HepG2 (cell line): Measurements from ENCODE around the gene MADCAM1. TPM values are rescaled to one million over a fixed set of nuclear protein-coding genes. Genes with fewer than 3 reads are reported as not detected.

Experiments
- ATAC-seq: fragments of 200-7000 bp; cut with Tn5 transposase; 3 replicates; pipeline ENCODE4 v1.9.1; 2020; ENCODE audit warnings: mild to moderate bottlenecking, moderate library complexity
- BruUV-seq: library from RNA; stranded (reverse); fragments of 400-500 nt; replicated peaks from 2 replicates; lab custom pipeline; 2021; lab: Mats Ljungman, UMichigan
- CTCF ChIA-PET: fragments of 300-600 bp; formaldehyde crosslinking; extraction: SDS; loops from one replicate; lab custom pipeline; 2021; ENCODE audit warnings: low total read pairs, inconsistent platforms, low intra/inter-chr PET ratio; lab: Yijun Ruan, JAX
- POLR2A ChIA-PET: fragments of 350-600 bp; sonication (Branson Sonifier 250); formaldehyde crosslinking; loops from one replicate; lab custom pipeline; 2020; ENCODE audit warnings: antibody characterized with exemption, inconsistent platforms; lab: Yijun Ruan, JAX
- DNase-seq: peaks from one replicate; pipeline ENCODE4 v3.0.0-alpha.2; 2015; ENCODE audit warnings: low spot score
- FAIRE-seq: peaks from 3 replicates; lab custom pipeline; 2011; peaks lifted over from hg19 to GRCh38; lab: Jason Lieb, UNC
- H2AFZ ChIP-seq: one replicate; pipeline ENCODE4 v1.6.1; 2011; ENCODE audit warnings: low read length, inconsistent platforms
- H3K27ac ChIP-seq: fragments of 300-600 bp; 3 replicates; pipeline ENCODE4 v1.8.0; 2011; ENCODE audit warnings: mixed run types, mild to moderate bottlenecking, mixed read lengths, low read length, inconsistent platforms; ENCODE audit not compliant: insufficient read depth; ENCODE audit errors: extremely low read length
- H3K27me3 ChIP-seq, 2 experiments: fragments of 200-600 bp in 1 of 2; 2 replicates in 1 of 2; 3 replicates in 1 of 2; pipeline versions ENCODE4 v1.6.0 to v1.8.0; 2011; ENCODE audit warnings: low read length in 2 of 2, mild to moderate bottlenecking in 2 of 2, moderate library complexity in 2 of 2, inconsistent platforms in 1 of 2; ENCODE audit not compliant: insufficient read depth in 2 of 2, control insufficient read depth in 1 of 2
- H3K36me3 ChIP-seq, 2 experiments: fragments of 200-600 bp in 1 of 2; replicated peaks in 1 of 2; 2 replicates in 1 of 2; 3 replicates in 1 of 2; pipeline versions ENCODE4 v1.5.1 to v1.8.0; 2011; ENCODE audit warnings: low read length in 2 of 2, inconsistent platforms in 1 of 2; ENCODE audit not compliant: insufficient read depth in 2 of 2, control insufficient read depth in 1 of 2
- H3K4me1 ChIP-seq: 2 replicates; pipeline ENCODE4 v1.5.1; 2012; ENCODE audit warnings: low read length, inconsistent platforms; ENCODE audit not compliant: insufficient read depth
- H3K4me2 ChIP-seq: 2 replicates; pipeline ENCODE4 v1.6.0; 2011; ENCODE audit warnings: low read depth, low read length, inconsistent platforms
- H3K4me3 ChIP-seq, 3 experiments: fragments of 200-600 bp in 1 of 3; sonication (generic), shearing (Covaris generic) in 1 of 3; replicated peaks in 1 of 3; 2 replicates each; pipeline ENCODE4 v1.5.1; 2011 to 2016; ENCODE audit warnings: low read length in 3 of 3, inconsistent platforms in 2 of 3, low read depth in 2 of 3, mild to moderate bottlenecking in 2 of 3, control low read depth in 1 of 3, mixed read lengths in 1 of 3; ENCODE audit not compliant: insufficient read depth in 1 of 3
- H3K79me2 ChIP-seq: one replicate; pipeline ENCODE4 v1.6.1; 2011; ENCODE audit warnings: low read length, inconsistent platforms; ENCODE audit not compliant: insufficient read depth
- H3K9ac ChIP-seq: 2 replicates; pipeline ENCODE4 v1.6.0; 2011; ENCODE audit warnings: mild to moderate bottlenecking, low read depth, low read length, inconsistent platforms; ENCODE audit not compliant: insufficient read depth
- H3K9me3 ChIP-seq: 2 replicates; pipeline ENCODE4 v1.5.1; 2012; ENCODE audit warnings: mild to moderate bottlenecking, low read length
- H4K20me1 ChIP-seq: 2 replicates; pipeline ENCODE4 v1.6.0; 2011; ENCODE audit warnings: inconsistent platforms, mild to moderate bottlenecking, low read length, moderate library complexity; ENCODE audit not compliant: insufficient read depth
- ARID2 ChIP-seq: sonication (generic); formaldehyde crosslinking; IDR thresholded peaks from 2 replicates; pipeline ENCODE4 v1.8.1; 2022; ENCODE audit warnings: mild to moderate bottlenecking, missing genetic modification reagents, borderline replicate concordance
- ARNT2 ChIP-seq: sonication (generic); formaldehyde crosslinking; IDR thresholded peaks from 2 replicates; pipeline ENCODE4 v1.8.0; 2022; ENCODE audit warnings: mild to moderate bottlenecking, low read depth, missing genetic modification reagents, moderate library complexity
- FOSL1 ChIP-seq: sonication (generic); formaldehyde crosslinking; IDR thresholded peaks from 2 replicates; pipeline ENCODE4 v1.9.0; 2021; ENCODE audit warnings: missing genetic modification reagents, borderline replicate concordance
- HOXD1 ChIP-seq: sonication (generic); formaldehyde crosslinking; IDR thresholded peaks from 2 replicates; pipeline ENCODE4 v1.5.0; 2020; ENCODE audit warnings: missing genetic modification reagents
- KMT2B ChIP-seq: IDR thresholded peaks from 2 replicates; pipeline ENCODE4 v1.6.1; 2016; ENCODE audit warnings: missing genetic modification reagents, missing compliant biosample characterization
- MED8 ChIP-seq: sonication (generic); formaldehyde crosslinking; IDR thresholded peaks from 2 replicates; pipeline ENCODE4 v1.8.1; 2023; ENCODE audit warnings: mild to moderate bottlenecking, missing genetic modification reagents; ENCODE audit not compliant: insufficient replicate concordance
- NFE2L1 ChIP-seq: sonication (generic); formaldehyde crosslinking; IDR thresholded peaks from 2 replicates; pipeline ENCODE4 v1.4.0; 2020; ENCODE audit warnings: missing genetic modification reagents, mild to moderate bottlenecking, borderline replicate concordance
- NRL ChIP-seq: sonication (generic); formaldehyde crosslinking; IDR thresholded peaks from 2 replicates; pipeline ENCODE4 v1.5.0; 2020; ENCODE audit warnings: missing genetic modification reagents, mild to moderate bottlenecking, moderate library complexity, borderline replicate concordance
- REPIN1 ChIP-seq: sonication (generic); formaldehyde crosslinking; IDR thresholded peaks from 2 replicates; pipeline ENCODE4 v1.8.0; 2022; ENCODE audit warnings: missing genetic modification reagents, low read depth, mild to moderate bottlenecking, borderline replicate concordance
- SRSF9 ChIP-seq: fragments of 200-400 bp; formaldehyde crosslinking; IDR thresholded peaks from 2 replicates; pipeline ENCODE4 v1.6.1; 2018; ENCODE audit warnings: borderline replicate concordance, mild to moderate bottlenecking, low read depth, low read length; ENCODE audit not compliant: insufficient read depth, poor library complexity, severe bottlenecking
- STAG1 ChIP-seq: sonication (generic); formaldehyde crosslinking; IDR thresholded peaks from 2 replicates; pipeline ENCODE4 v1.4.0; 2020; ENCODE audit warnings: missing genetic modification reagents
- THAP11 ChIP-seq: IDR thresholded peaks from 2 replicates; pipeline ENCODE4 v1.6.1; 2016; ENCODE audit warnings: missing biosample characterization, missing genetic modification reagents
- ZNF329 ChIP-seq: sonication (generic); formaldehyde crosslinking; IDR thresholded peaks from 2 replicates; pipeline ENCODE4 v1.9.0; 2021; ENCODE audit warnings: low read depth, mild to moderate bottlenecking, missing genetic modification reagents
- WGBS: methylation state at CpG from one replicate; pipeline ENCODE4 v1.1.6; 2017; ENCODE audit warnings: low lambda C conversion rate; 5-methylcytosine and 5-hydroxymethylcytosine counted together
- in situ Hi-C: cut with HindIII; loops from 2 replicates; pipeline ENCODE4 v1.10.0; 2017; ENCODE audit warnings: low pct_unique_long_range_greater_than_20kb; ENCODE audit not compliant: extremely low pct_ligation_motif_present
- intact Hi-C: fragments of 100-400 bp; cut with micrococcal nuclease; formaldehyde crosslinking; loops from one replicate; pipeline ENCODE4 v1.10.0; 2022; ENCODE audit not compliant: unreplicated experiment
- polyA plus RNA-seq, 8 experiments: library from polyadenylated mRNA; depleted of rRNA in 3 of 8; stranded (reverse) in 7 of 8; unstranded in 1 of 8; fragments of >200 nt; fragmentation: Illumina TruSeq in 4 of 8; extraction: Trizol in 4 of 8; gene quantifications; 2 replicates each; pipeline versions ENCODE4 v1.2.1 to v1.2.3, GENCODE V29; 2011 to 2016; ENCODE audit warnings: low read depth in 4 of 8, missing spikeins in 1 of 8, mixed read lengths in 1 of 8; ENCODE audit not compliant: insufficient read depth in 1 of 8
- total RNA-seq, 5 experiments: library from RNA; depleted of rRNA; stranded (reverse); fragments of >200 nt; fragmentation: Illumina TruSeq; extraction: Trizol; gene quantifications; 2 replicates each; pipeline ENCODE4 v1.2.3, GENCODE V29; 2016; ENCODE audit warnings: low read depth in 1 of 5
- TF ChIP-seq, protein P1 (sequence below): sonication (generic); formaldehyde crosslinking; IDR thresholded peaks from 2 replicates; pipeline ENCODE4 v1.9.0; 2022; ENCODE audit warnings: low read depth, missing genetic modification reagents
- TF ChIP-seq, protein P2 (sequence below): sonication (generic); formaldehyde crosslinking; IDR thresholded peaks from 2 replicates; pipeline ENCODE4 v1.5.0; 2020; ENCODE audit warnings: mild to moderate bottlenecking, low read depth, missing genetic modification reagents, borderline replicate concordance
- TF ChIP-seq, protein P3 (sequence below): IDR thresholded peaks from 2 replicates; pipeline ENCODE4 v1.6.1; 2016; ENCODE audit warnings: missing compliant biosample characterization, missing genetic modification reagents, borderline replicate concordance
- TF ChIP-seq, protein P4 (sequence below): sonication (generic); formaldehyde crosslinking; IDR thresholded peaks from 2 replicates; pipeline ENCODE4 v1.4.0; 2020; ENCODE audit warnings: mild to moderate bottlenecking, missing genetic modification reagents

The MADCAM1 gene
- total and polyA plus RNA-seq, 2 of the 13 experiments (the other 11 are each of a cell fraction or from before 2014, with no cell fraction given): 0.29 to 0.33 TPM

DNA sequence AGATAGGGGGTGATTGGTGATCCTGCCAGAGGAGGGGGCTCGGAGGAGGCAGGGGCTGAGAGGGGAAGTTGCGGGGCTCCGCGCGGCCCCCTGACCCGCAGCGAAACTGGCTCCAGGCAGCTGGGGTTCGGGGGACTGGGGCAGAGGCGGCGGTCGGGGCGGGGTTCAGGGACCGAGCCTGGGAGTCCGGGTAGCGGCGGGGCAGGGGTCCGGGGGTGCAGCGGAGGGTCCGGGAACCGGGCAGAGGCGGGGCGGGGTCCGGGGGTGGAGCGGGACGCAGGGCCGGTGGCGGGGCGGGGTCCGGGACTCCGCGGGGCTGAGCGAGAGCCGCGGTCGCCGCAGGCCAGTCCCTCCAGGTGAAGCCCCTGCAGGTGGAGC is 1.2 kb downstream of the MADCAM1 start (continued):
- TF ChIP-seq REPIN1 (CRISPR knock-in tag): no peak
- TF ChIP-seq SRSF9: no peak
- TF ChIP-seq ARNT2: no peak

DNA sequence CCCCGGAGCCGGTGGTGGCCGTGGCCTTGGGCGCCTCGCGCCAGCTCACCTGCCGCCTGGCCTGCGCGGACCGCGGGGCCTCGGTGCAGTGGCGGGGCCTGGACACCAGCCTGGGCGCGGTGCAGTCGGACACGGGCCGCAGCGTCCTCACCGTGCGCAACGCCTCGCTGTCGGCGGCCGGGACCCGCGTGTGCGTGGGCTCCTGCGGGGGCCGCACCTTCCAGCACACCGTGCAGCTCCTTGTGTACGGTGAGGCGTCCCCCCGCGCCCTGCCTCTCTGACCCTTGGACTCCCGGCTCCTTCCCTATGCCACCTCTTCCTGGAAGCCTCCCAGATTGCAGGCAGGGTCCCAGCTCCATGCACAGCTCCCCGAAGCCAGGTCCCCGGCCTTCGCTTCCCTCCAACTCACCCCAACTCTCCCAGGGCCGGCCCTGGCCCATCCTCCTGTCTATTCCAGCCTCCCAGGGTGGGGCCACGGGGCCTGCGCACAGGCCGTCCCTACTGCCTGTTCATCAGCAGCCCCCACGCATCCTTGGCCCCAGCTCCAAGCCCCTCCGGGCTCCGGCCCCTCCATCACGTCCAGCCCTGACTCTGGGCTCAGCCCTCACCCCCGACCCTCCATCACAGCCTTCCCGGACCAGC is 1.7 kb downstream of the MADCAM1 start:
- peak overlapping the region; percentile 90 for H3K4me2 ChIP-seq
- peaks cover 0 to 4% of the 10 kb centered on the region in 2 experiments; a peak in 2 of 5 replicates for H3K27me3 ChIP-seq
- CTCF ChIA-PET: no interaction called here
- TF ChIP-seq NRL (CRISPR knock-in tag): peak; percentile 39; the same call in 1 of the 2 replicates
- no peak for TF ChIP-seq KMT2B (CRISPR knock-in tag)
- no peak for TF ChIP-seq STAG1 (CRISPR knock-in tag)
- TF ChIP-seq, protein P1, sequence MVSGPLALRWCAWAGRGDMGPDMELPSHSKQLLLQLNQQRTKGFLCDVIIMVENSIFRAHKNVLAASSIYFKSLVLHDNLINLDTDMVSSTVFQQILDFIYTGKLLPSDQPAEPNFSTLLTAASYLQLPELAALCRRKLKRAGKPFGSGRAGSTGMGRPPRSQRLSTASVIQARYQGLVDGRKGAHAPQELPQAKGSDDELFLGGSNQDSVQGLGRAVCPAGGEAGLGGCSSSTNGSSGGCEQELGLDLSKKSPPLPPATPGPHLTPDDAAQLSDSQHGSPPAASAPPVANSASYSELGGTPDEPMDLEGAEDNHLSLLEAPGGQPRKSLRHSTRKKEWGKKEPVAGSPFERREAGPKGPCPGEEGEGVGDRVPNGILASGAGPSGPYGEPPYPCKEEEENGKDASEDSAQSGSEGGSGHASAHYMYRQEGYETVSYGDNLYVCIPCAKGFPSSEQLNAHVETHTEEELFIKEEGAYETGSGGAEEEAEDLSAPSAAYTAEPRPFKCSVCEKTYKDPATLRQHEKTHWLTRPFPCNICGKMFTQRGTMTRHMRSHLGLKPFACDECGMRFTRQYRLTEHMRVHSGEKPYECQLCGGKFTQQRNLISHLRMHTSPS (CRISPR knock-in tag): no peak
- TF ChIP-seq FOSL1 (CRISPR knock-in tag): no peak
- no peak for TF ChIP-seq NFE2L1 (CRISPR knock-in tag)
- TF ChIP-seq, protein P2, sequence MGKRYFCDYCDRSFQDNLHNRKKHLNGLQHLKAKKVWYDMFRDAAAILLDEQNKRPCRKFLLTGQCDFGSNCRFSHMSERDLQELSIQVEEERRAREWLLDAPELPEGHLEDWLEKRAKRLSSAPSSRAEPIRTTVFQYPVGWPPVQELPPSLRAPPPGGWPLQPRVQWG (CRISPR knock-in tag): no peak
- no peak for TF ChIP-seq ARID2
- TF ChIP-seq THAP11 (CRISPR knock-in tag): no peak
- TF ChIP-seq HOXD1 (CRISPR knock-in tag): no peak
- TF ChIP-seq, protein P3, sequence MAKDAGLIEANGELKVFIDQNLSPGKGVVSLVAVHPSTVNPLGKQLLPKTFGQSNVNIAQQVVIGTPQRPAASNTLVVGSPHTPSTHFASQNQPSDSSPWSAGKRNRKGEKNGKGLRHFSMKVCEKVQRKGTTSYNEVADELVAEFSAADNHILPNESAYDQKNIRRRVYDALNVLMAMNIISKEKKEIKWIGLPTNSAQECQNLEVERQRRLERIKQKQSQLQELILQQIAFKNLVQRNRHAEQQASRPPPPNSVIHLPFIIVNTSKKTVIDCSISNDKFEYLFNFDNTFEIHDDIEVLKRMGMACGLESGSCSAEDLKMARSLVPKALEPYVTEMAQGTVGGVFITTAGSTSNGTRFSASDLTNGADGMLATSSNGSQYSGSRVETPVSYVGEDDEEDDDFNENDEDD (CRISPR knock-in tag): peak; percentile 13; the same call in 1 of the 2 replicates
- TF ChIP-seq MED8 (CRISPR knock-in tag): no peak
- TF ChIP-seq, protein P4, sequence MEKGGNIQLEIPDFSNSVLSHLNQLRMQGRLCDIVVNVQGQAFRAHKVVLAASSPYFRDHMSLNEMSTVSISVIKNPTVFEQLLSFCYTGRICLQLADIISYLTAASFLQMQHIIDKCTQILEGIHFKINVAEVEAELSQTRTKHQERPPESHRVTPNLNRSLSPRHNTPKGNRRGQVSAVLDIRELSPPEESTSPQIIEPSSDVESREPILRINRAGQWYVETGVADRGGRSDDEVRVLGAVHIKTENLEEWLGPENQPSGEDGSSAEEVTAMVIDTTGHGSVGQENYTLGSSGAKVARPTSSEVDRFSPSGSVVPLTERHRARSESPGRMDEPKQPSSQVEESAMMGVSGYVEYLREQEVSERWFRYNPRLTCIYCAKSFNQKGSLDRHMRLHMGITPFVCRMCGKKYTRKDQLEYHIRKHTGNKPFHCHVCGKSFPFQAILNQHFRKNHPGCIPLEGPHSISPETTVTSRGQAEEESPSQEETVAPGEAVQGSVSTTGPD (CRISPR knock-in tag): no peak
- no peak for TF ChIP-seq ZNF329 (CRISPR knock-in tag)

More for the DNA sequence above, 1.7 kb downstream of the MADCAM1 start:
- Histone ChIP-seq H3K4me1 (peaks cover 49% of the 10 kb centered on the region), H3K9ac (peak overlapping the region; percentile 49; the same call in 1 of the 2 replicates), H3K27ac (no peak overlapping the region), H2AFZ (no peak overlapping the region), H4K20me1 (no peaks in the 10 kb centered on the region), H3K79me2 (no peaks in the 10 kb centered on the region), H3K9me3 (no peaks in the 10 kb centered on the region), H3K36me3 (no peaks in the 10 kb centered on the region), H3K4me3 (peak overlapping the region; percentile 49 to 78 (median 55))
- no peak for FAIRE-seq
- intact Hi-C loops: no loop called here
- BruUV-seq: no TSS peak
- POLR2A ChIA-PET: interaction anchor here (1.0 to 1.9 kb wide), 3 partner anchors 8 to 240 kb away, joined by 3 to 14 read pairs (median 5); no protein-coding TSS in a partner anchor
- no peak for DNase-seq
- 8% methylated on average over 21 of the region's 50 CpGs for WGBS
- peak; percentile 45 for ATAC-seq
- in situ Hi-C loops: no loop called here
